ENCODE results near the gene SMYD3.
"Not testable (repeated sequence)": the region's sequence is repeated elsewhere in the genome, so short reads cannot be mapped to it uniquely, and the experiment has no call there.

SMYD3 gene

GRCh38 chr1:245971076-245971710, 535.9 kb downstream of the SMYD3 start:
- DNase-seq, result not testable (repeated sequence)

GRCh38 chr1:245969283-245969682, 537.8 kb downstream of the SMYD3 start:
- DNase-seq, result no peak

GRCh38 chr1:245968775-245969174, 538.3 kb downstream of the SMYD3 start:
- no peak for DNase-seq

- no peak for DNase-seq
These were observed 541.7 kb downstream of the SMYD3 start for GRCh38 chr1:245965398-245965797.

GRCh38 chr1:245963649-245964048, 543.4 kb downstream of the SMYD3 start:
- DNase-seq, result no peak

- DNase-seq, result no peak
These were observed 544.6 kb downstream of the SMYD3 start for GRCh38 chr1:245962453-245962852.

GRCh38 chr1:245961137-245961540, 545.9 kb downstream of the SMYD3 start:
- no peak for DNase-seq

- no peak for DNase-seq
These were observed 546.9 kb downstream of the SMYD3 start for GRCh38 chr1:245960171-245960570.

GRCh38 chr1:245958016-245958415, 549.1 kb downstream of the SMYD3 start:
- DNase-seq, result no peak

GRCh38 chr1:245957427-245957826, 549.7 kb downstream of the SMYD3 start:
- DNase-seq, result no peak

- no peak for DNase-seq
These were observed 550.9 kb downstream of the SMYD3 start for GRCh38 chr1:245956225-245956624.

- DNase-seq, result no peak
These were observed 553.0 kb downstream of the SMYD3 start for GRCh38 chr1:245953876-245954660.

- no peak for DNase-seq
These were observed 554.6 kb downstream of the SMYD3 start for GRCh38 chr1:245952383-245953026.

- DNase-seq, result no peak
These were observed 558.3 kb downstream of the SMYD3 start for GRCh38 chr1:245948786-245949185.

- DNase-seq, result no peak
These were observed 560.2 kb downstream of the SMYD3 start for GRCh38 chr1:245946905-245947304.

- DNase-seq, result not testable (repeated sequence)
These were observed 561.9 kb downstream of the SMYD3 start for GRCh38 chr1:245945136-245945535.

- no peak for DNase-seq
These were observed 564.2 kb downstream of the SMYD3 start for GRCh38 chr1:245942856-245943255.

GRCh38 chr1:245941771-245942170, 565.3 kb downstream of the SMYD3 start:
- DNase-seq, result not testable (repeated sequence)

- DNase-seq, result no peak
These were observed 567.2 kb downstream of the SMYD3 start for GRCh38 chr1:245939756-245940345.

GRCh38 chr1:245938046-245938435, 569.0 kb downstream of the SMYD3 start:
- DNase-seq, result no peak

- no peak for DNase-seq
These were observed 569.6 kb downstream of the SMYD3 start for GRCh38 chr1:245937316-245938045.

GRCh38 chr1:245934409-245934808, 572.7 kb downstream of the SMYD3 start:
- no peak for DNase-seq

Measured in NCI-H1105 treated with DMSO at 0.1 percent for 48 hours (cell line).